HEK293T (cell line): ENCODE measurements around the gene MIDN.

Experiments used
- CTCF ChIA-PET: fragments of 350-600 bp; formaldehyde crosslinking; extraction: SDS; loops from one replicate; lab custom pipeline; 2021; ENCODE audit warnings: antibody characterized with exemption, inconsistent platforms; lab: Yijun Ruan, JAX
- POLR2A ChIA-PET: fragments of 350-600 bp; formaldehyde crosslinking; extraction: SDS; loops from one replicate; lab custom pipeline; 2020; ENCODE audit warnings: antibody characterized with exemption, inconsistent platforms; lab: Yijun Ruan, JAX
- DNase-seq: peaks from one replicate; pipeline ENCODE4 v3.0.0; 2012; ENCODE audit warnings: mixed read lengths; ENCODE audit errors: extremely low spot score
- ARNT ChIP-seq: fragments of 450-650 bp; IDR thresholded peaks from 2 replicates; pipeline ENCODE4 v1.6.1; 2017; ENCODE audit warnings: mild to moderate bottlenecking
- BHLHE40 ChIP-seq: fragments of 450-650 bp; IDR thresholded peaks from 2 replicates; pipeline ENCODE4 v1.6.1; 2016; ENCODE audit warnings: mild to moderate bottlenecking, moderate library complexity, borderline replicate concordance
- CTBP1 ChIP-seq: fragments of 450-650 bp; IDR thresholded peaks from 2 replicates; pipeline ENCODE4 v1.6.1; 2016; ENCODE audit warnings: borderline replicate concordance
- ELF4 ChIP-seq: fragments of 450-650 bp; IDR thresholded peaks from 2 replicates; pipeline ENCODE4 v1.6.1; 2017; ENCODE audit warnings: antibody characterized with exemption
- FOXA1 ChIP-seq: fragments of 450-650 bp; IDR thresholded peaks from 2 replicates; pipeline ENCODE4 v1.6.1; 2016; ENCODE audit warnings: mild to moderate bottlenecking
- FOXK2 ChIP-seq: fragments of 450-650 bp; IDR thresholded peaks from 2 replicates; pipeline ENCODE4 v1.6.1; 2016; ENCODE audit warnings: mild to moderate bottlenecking
- FOXM1 ChIP-seq: fragments of 450-650 bp; IDR thresholded peaks from 2 replicates; pipeline ENCODE4 v1.6.1; 2017; ENCODE audit warnings: mild to moderate bottlenecking, borderline replicate concordance
- HDGF ChIP-seq: fragments of 450-650 bp; IDR thresholded peaks from 2 replicates; pipeline ENCODE4 v1.6.1; 2017; ENCODE audit warnings: antibody characterized with exemption, borderline replicate concordance
- L3MBTL2 ChIP-seq: fragments of 450-650 bp; conservative IDR thresholded peaks from 2 replicates; pipeline ENCODE4 v1.6.1; 2016; ENCODE audit warnings: mild to moderate bottlenecking
- LEF1 ChIP-seq: fragments of 450-650 bp; IDR thresholded peaks from 2 replicates; pipeline ENCODE4 v1.6.1; 2017; ENCODE audit warnings: mild to moderate bottlenecking, borderline replicate concordance
- NFRKB ChIP-seq: fragments of 450-650 bp; IDR thresholded peaks from 2 replicates; pipeline ENCODE4 v1.6.1; 2016; ENCODE audit warnings: mild to moderate bottlenecking, moderate library complexity
- PKNOX1 ChIP-seq: fragments of 450-650 bp; IDR thresholded peaks from 2 replicates; pipeline ENCODE4 v1.6.1; 2016
- SP1 ChIP-seq: fragments of 450-650 bp; IDR thresholded peaks from 2 replicates; pipeline ENCODE4 v1.6.1; 2017
- SUZ12 ChIP-seq: fragments of 450-650 bp; IDR thresholded peaks from 2 replicates; pipeline ENCODE4 v1.6.1; 2016; ENCODE audit warnings: mild to moderate bottlenecking
- TARDBP ChIP-seq: fragments of 450-650 bp; IDR thresholded peaks from 2 replicates; pipeline ENCODE4 v1.6.1; 2016
- ZNF384 ChIP-seq: fragments of 450-650 bp; IDR thresholded peaks from 2 replicates; pipeline ENCODE4 v1.6.1; 2016

MIDN gene

GRCh38 chr19:1220976-1221903, 27.1 kb upstream of the MIDN start:
- CTCF ChIA-PET = interaction anchor here (0.9 to 1.4 kb wide), 3 partner anchors 9 to 19 kb away, joined by 3 to 5 read pairs (median 3); no protein-coding TSS in a partner anchor
- no peak for DNase-seq
- POLR2A ChIA-PET = interaction anchor here (1.9 to 2.6 kb wide), 3 partner anchors 17 to 48 kb away, joined by 4 to 20 read pairs (median 8); partner anchors contain the start of genes ATP5F1D, CBARP and CIRBP

GRCh38 chr19:1221904-1222255, 26.5 kb upstream of the MIDN start:
- CTCF ChIA-PET = no interaction called here
- no peak for DNase-seq
- TF ChIP-seq FOXA1 (no peak), NFRKB (no peak)
- POLR2A ChIA-PET = interaction anchor here (1.9 to 2.6 kb wide), 3 partner anchors 17 to 47 kb away, joined by 4 to 20 read pairs (median 8); partner anchors contain the start of genes ATP5F1D, CBARP and CIRBP

More at GRCh38 chr19:1220976-1221903, 27.1 kb upstream of the MIDN start:
- no peak for TF ChIP-seq SUZ12

GRCh38 chr19:1222394-1222793, 26.0 kb upstream of the MIDN start:
- DNase-seq = no peak
- TF ChIP-seq SP1 (no peak), BHLHE40 (no peak), TARDBP (no peak), L3MBTL2 (no peak), FOXK2 (no peak), ZNF384 (no peak), CTBP1 (no peak), PKNOX1 (no peak), LEF1 (no peak), HDGF (no peak), ARNT (no peak), ELF4 (no peak)
- ChIA-PET POLR2A (interaction anchor here (1.9 to 2.6 kb wide), 3 partner anchors 16 to 47 kb away, joined by 4 to 20 read pairs (median 8); partner anchors contain the start of genes ATP5F1D, CBARP and CIRBP), CTCF (no interaction called here)

GRCh38 chr19:1223018-1223855, 25.1 kb upstream of the MIDN start:
- DNase-seq = peak; percentile 65
- TF ChIP-seq LEF1 = no peak
- ChIA-PET CTCF (no interaction called here), POLR2A (interaction anchor here (0.7 to 2.0 kb wide), 3 partner anchors 15 to 46 kb away, joined by 4 to 8 read pairs (median 4); partner anchors contain the start of genes ATP5F1D and CBARP)

- no peak for DNase-seq
- POLR2A ChIA-PET = interaction anchor here (0.7 kb wide), 1 partner anchor 45 kb away, joined by 4 read pairs; no protein-coding TSS in a partner anchor
- no peak for TF ChIP-seq NFRKB
- no peak for TF ChIP-seq TARDBP
- TF ChIP-seq CTBP1 = no peak
- no peak for TF ChIP-seq FOXK2
- TF ChIP-seq PKNOX1 = no peak
- TF ChIP-seq ELF4 = no peak
- TF ChIP-seq ARNT = no peak
- no peak for TF ChIP-seq FOXA1
- TF ChIP-seq ZNF384 = no peak
- TF ChIP-seq SP1 = no peak
- TF ChIP-seq HDGF = no peak
- CTCF ChIA-PET = no interaction called here
Observed at GRCh38 chr19:1224047-1224825, 24.1 kb upstream of the MIDN start.

GRCh38 chr19:1224847-1225246, 23.5 kb upstream of the MIDN start:
- DNase-seq = no peak
- TF ChIP-seq PKNOX1 (no peak), TARDBP (no peak), HDGF (no peak), LEF1 (no peak), NFRKB (no peak), FOXA1 (no peak), L3MBTL2 (no peak), ZNF384 (no peak), SUZ12 (no peak), SP1 (no peak), FOXM1 (no peak), ELF4 (no peak)
- POLR2A ChIA-PET = interaction anchor here (1.1 kb wide), 1 partner anchor 44 kb away, joined by 6 read pairs; no protein-coding TSS in a partner anchor
- CTCF ChIA-PET = no interaction called here
